ENCODE data around the gene ZFP64.
"Not testable (repeated sequence)": the region's sequence is repeated elsewhere in the genome, so short reads cannot be mapped to it uniquely, and the experiment has no call there.

Gene ZFP64

GRCh38 chr20:52201395-52201794 lies 9.8 kb upstream of the ZFP64 start:
- DNase-seq, result no peak

- DNase-seq, result no peak
Observed at GRCh38 chr20:52200870-52201269, 9.3 kb upstream of the ZFP64 start.

- no peak for DNase-seq
Observed at GRCh38 chr20:52196845-52197244, 5.3 kb upstream of the ZFP64 start.

GRCh38 chr20:52193886-52194545 lies 2.4 kb upstream of the ZFP64 start:
- DNase-seq, result no peak

GRCh38 chr20:52193133-52193532 lies 1.6 kb upstream of the ZFP64 start:
- no peak for DNase-seq

- not testable (repeated sequence) for DNase-seq
Observed at GRCh38 chr20:52192719-52193007, 1.1 kb upstream of the ZFP64 start.

GRCh38 chr20:52191916-52192718 lies 538 bp upstream of the ZFP64 start:
- no peak for DNase-seq

GRCh38 chr20:52190437-52191131 lies 995 bp downstream of the ZFP64 start:
- no peak for DNase-seq

- no peak for DNase-seq
Observed at GRCh38 chr20:52181766-52182165, 9.8 kb downstream of the ZFP64 start.

- no peak for DNase-seq
Observed at GRCh38 chr20:52180180-52180840, 11.3 kb downstream of the ZFP64 start.

GRCh38 chr20:52179331-52180179 lies 12.0 kb downstream of the ZFP64 start:
- DNase-seq, result no peak

GRCh38 chr20:52178691-52179090 lies 12.9 kb downstream of the ZFP64 start:
- DNase-seq, result no peak

- no peak for DNase-seq
Observed at GRCh38 chr20:52175840-52176239, 15.7 kb downstream of the ZFP64 start.

GRCh38 chr20:52172392-52173047 lies 19.1 kb downstream of the ZFP64 start:
- DNase-seq, result no peak

- no peak for DNase-seq
Observed at GRCh38 chr20:52171025-52171424, 20.6 kb downstream of the ZFP64 start.

- DNase-seq, result no peak
Observed at GRCh38 chr20:52168116-52168515, 23.5 kb downstream of the ZFP64 start.

GRCh38 chr20:52167232-52167840 lies 24.2 kb downstream of the ZFP64 start:
- DNase-seq, result no peak

GRCh38 chr20:52166150-52166549 lies 25.4 kb downstream of the ZFP64 start:
- DNase-seq, result no peak

GRCh38 chr20:52160621-52161204 lies 30.9 kb downstream of the ZFP64 start:
- no peak for DNase-seq

- DNase-seq, result no peak
Observed at GRCh38 chr20:52160049-52160570, 31.5 kb downstream of the ZFP64 start.

GRCh38 chr20:52154575-52154974 lies 37.0 kb downstream of the ZFP64 start:
- no peak for DNase-seq
